HG03103 (cell line): ENCODE results near the gene ELK3.

Experiments
- ATAC-seq: cut with Tn5 transposase; IDR thresholded peaks from one replicate; pipeline ENCODE4 v1.9.1; 2021; ENCODE audit warnings: low read depth; ENCODE audit not compliant: unreplicated experiment

ELK3 gene

DNA sequence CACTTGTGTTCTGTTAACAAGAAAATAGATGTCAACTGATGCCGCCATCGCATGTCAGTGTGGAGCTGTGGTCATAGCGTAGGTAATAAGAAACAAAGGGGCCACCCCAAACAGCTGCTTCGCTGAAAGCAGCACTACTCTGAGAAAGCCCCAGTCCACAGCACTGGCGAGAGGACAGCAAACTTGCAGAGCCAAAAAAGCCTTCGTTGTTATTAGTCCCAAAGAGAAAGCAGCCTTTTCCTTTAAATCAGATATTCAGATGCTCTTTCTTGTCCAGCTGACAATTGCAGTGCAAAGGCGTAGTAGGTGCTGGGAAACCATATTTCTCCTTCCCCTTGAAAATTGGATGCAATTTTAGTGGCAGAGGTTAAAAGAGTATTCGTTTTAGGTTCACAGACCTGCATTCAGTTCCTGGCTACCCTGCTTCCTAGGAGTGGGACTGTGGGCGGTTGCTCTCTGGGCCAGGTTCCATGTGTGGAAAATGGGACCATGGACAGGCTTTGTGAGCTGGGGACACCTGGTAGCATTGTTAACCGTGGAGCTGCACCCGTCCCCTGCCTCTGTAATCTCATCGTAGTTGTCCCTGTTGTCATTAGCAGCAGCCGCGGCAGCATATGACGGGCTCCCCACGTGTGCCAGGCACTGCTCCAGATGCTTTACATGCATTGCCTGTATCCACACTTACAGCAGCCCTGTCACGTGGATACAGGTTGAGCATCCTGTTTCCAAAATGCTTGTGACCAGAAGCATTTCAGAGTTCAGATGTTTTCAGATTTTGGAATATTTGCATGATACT is 54.2 kb downstream of the ELK3 start:
- ATAC-seq, result no peak

DNA sequence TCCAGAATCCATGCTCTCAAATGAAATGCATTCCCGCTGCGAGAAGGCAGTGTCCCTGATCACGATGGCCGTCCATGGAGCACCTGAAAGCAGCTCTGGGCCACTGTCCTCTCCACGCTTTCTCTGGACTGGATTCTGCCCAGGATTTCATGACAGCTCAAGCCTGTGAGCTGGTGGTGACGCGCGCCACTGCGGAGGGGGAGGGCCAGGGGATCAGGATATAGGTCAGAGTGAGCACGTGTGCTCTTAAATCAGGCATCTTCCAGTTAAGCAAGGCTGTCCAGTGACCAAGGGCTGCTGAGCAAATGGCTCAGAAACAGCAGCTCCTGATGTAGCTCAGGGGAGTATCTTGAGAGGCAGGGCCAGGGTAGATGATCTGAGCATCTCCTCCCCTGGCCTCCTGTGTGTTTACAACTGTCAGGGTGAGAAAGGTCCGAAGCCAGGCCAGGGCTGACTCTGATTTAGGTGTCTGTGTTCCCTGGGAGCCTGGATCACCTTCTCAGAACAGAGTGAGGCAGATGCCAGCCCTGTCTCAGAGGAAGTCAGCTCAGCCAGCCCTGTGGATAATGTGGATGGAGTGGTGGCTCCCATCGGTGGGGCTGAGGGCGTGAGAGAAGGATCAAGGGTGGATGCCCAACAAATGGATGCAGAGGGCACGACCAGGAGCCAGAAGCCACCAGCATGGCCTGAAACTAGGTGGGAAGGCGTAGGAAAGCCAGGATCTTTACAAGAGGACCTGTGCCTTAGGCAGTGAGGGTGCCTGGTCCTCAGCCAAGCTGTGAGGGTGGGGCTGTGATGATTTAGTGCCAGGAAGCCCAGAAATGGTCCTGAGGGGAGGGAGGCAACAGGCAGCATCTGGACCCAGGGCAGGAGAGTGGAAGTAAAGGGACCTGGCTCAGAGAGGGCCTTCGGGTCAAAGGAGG is 55.3 kb downstream of the ELK3 start:
- no peak for ATAC-seq

DNA sequence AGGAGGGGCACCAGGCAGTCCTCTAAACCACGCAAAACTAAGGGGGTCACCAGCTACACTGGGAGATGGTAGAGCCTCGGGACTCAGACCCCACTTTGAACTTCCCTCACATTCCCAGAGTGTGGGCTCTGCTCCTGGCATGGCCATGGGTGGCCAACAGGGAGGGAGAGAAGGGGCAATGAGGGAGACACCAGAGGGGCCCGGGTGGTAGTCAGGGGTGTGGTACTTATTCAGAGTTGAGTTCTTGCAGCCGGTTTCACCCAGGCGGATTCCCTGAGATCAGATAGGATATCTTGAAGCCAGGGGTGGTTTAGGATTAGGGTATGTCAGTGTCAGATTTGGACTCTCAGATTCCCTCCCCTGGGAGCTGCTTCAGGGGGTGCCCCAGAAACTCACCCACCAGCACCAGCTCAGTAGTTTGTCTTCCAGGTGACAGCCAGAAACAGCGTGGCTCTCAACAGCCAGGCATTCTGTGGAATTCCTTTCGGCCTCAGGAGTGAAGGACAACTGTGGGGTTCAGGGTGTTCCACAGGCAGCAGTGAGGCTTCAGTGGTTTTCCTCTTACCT is 56.0 kb downstream of the ELK3 start:
- ATAC-seq, result no peak

DNA sequence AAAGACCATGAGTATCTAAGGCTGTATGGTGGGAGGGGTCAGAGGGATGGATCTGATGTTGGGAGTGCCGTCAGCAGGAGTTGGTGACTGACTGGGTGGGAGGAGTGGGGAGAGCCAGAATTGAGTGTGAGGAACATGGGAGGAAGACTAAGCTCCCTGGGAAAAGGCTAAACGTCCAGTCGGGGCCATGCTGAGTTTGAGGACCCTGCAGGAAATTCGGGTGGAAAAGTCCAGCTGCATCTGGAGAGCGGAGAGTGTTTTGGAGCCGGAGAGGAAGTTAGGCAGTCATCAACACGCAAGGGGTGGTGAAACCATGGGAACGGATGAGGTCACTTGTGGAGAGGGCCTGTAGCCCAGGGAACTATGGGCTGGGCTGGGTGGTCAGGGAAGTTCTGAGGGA is 60.9 kb downstream of the ELK3 start:
- no peak for ATAC-seq

DNA sequence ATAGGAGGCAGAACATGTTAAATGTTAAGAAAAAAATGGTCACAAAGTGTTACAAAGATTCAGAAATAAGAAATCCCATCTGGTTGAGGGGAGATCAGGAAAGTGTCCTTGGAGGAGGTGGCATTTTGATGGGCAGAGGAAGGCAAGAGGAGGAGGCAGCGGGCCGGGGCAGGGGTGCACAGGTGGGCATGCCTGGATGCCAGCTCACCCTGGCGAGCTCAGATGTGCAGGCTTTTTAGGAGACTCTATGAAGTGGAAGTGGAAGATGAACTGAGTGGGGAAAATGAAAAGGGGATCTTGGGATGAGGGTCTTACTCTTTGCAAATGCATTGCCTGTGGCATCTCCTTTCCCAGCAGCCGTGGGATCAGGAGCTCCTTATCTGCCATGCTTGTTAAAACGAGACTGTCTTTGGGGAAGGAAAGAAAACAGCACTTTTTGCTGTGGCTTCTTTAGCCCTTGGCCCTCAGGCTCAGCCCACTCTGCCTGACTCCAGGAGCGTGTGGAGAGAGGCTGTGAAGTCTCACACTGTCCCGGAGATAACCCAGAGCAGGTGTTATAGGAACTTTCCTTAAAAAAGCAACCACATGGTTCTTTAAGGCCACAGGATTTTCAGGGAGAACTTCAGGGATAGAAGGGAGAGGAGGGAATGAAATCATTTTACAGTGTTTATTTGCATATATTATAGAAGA is 62.6 kb downstream of the ELK3 start:
- no peak for ATAC-seq

DNA sequence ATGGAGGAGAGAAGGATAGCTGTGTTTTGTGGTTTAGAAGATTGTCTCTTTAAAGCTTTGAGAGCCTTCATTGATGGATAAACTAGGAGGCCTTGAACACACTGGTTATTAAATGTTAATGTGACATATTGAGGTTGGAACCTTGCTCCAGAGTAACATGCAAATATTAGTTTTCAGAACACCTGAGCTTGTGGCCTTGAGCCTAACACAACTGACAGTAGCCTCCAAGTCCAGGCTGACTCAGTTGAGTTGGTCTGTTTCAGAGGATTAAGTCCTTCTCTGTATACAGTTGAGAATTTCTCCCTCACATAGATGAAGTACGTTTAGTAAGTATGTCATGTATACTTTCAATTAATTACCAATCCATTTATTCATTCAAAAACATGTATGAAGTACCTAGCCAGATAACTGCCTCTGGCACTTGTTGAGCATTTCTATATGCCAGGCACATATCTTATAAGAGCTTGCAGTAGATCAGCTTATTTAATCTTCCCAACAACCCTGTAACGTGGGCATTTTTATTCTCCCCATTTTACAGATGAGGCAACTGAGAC is 63.5 kb downstream of the ELK3 start:
- ATAC-seq, result no peak

DNA sequence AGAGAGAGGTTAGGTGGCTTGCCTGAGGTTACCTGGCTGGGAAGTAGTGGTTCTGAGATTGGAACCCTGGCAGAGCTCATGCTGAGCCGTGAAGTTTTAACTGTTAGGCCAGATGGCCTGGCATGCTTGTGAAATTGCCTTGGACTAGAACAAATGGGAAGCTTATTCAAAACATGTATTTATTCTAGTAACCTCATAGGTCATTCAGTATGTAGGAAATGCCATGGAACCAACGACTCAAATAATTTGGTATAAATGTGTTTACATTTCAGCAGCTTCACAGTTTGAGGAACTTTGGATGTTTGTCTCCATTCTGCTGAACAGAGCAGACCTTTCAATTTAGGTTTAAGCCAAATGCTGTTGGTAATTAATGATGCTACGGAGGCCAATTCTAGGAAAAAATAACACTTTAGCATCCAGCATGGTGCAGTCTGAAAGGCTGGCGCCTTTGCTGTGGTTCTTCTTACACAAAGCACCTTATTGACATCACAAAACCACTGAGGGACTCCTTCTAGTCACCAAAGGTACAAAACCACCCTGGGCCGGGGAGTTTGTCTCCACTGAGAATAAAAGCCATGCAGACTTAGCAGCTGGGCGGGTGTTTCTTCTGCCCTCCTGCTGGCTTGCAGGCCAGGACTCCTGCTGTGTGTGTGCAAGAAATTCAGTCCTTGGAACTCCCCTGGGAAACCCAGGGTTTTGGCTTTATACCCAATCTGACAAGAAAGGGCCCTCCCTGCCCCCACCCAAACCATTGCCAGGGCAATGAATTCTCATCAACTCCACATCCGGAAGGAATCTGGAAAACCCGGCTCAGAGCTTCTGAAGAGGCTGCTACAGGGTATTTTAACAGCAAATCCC is 64.2 kb downstream of the ELK3 start:
- no peak for ATAC-seq

DNA sequence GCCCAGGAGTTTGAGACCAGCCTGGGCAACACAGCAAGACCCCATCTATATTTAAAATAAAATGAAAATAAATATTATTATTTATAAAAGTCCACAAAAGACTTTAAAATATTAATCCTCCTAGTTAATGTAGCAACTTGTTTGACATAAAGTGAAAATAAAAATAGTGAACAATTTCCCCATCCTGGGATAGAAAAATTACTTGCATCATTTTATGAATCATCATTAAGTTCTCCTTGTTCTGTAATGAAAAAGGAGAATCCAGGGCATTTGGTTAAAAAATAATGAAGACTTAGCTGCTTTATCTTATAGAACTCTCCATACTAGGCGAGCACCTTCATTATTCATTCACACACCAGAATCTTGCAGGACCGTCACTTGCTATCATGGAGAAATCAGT is 66.1 kb downstream of the ELK3 start:
- no peak for ATAC-seq

DNA sequence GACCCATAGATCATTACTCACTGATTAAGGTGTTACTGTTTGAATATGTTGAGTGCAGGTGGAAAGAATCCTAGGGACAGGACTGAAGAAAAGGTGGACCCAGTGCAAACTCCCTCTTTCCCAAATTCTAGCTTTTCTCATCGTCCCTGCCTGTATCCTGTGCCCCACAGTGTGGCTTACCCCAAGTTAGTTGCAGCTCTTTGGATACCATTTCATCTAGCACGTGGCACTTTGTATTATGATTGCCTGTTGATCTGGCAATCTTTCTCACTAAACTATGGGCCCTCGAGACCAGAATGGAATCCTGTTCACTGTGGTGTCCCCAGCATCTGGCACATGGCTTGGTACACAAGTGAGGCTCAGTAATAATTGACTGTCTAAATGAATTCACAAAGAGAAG is 66.5 kb downstream of the ELK3 start:
- no peak for ATAC-seq

DNA sequence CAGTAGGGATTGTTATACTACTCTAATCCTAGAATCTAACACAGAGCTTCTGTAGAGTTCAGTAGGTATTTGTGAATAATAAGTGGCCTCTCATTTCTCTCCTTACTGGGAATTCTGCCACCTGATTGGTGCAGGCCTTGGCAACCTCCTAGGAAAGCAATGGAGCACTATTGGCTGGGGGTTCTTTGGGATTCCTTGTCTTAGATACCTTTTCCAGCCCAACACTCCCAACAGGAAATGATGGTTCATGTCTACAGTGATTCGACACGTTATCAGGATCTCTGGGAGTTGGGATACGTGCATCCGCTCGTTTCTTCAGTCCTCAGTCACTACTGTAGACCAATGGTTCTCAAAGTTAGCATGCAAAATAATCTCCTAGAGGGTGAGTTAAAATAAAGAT is 67.4 kb downstream of the ELK3 start:
- no peak for ATAC-seq

DNA sequence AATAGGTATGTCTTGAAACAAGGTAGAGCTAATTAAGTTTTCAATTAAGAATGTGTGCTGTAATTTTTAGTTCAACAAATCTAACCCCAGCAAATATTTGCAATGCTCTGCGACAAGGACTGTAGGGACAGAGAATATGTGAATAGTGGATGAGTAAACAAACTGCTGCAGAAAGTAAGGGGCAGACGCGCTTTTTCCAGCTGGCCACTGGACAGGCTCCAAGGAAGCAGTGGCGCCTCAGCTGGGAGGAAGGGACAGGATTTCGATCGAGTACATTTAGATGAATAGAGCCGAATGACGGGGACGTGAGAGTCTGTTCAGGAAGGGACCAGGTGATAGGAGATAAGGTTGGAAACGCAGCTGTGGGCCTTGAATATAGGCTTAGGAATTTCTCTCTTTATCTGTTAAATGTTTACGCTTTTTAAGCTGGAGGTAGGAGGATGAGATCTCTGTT is 69.3 kb downstream of the ELK3 start:
- no peak for ATAC-seq

DNA sequence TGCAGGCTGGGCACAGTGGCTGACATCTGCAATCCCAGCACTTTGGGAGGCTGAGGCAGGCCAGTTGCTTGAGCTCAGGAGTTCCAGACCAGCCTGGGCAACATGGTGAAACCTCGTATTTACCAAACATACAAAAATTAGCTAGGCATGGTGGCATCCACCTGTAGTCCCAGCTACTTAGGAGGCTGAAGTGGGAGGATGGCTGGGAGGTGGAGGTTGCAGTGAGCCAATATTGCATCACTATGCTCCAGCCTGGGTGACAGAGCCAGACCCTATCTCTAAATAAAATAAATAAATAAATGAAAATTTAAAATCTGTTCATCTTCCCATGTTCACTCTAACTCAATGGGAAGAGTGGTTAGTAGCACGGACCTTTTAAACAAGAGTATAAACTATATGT is 71.2 kb downstream of the ELK3 start:
- no peak for ATAC-seq

DNA sequence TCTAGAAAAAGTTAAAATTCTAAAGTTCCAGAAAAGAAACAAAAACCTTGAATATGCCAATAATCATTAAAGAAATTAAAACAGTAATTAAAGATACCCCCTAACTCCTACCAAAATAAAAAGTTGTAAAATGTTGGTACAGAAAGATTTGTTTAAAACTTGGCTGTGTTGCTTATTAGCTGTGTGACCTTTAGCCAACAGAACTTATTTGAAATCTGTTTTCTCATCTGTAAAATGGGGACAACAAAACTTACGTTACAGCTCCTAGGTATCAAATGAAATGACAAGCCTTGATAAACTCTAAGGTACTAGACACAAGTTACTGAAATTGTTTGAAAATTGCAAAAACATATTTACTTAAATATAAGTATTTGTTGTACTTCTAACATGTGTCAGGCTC is 71.7 kb downstream of the ELK3 start:
- ATAC-seq, result no peak

DNA sequence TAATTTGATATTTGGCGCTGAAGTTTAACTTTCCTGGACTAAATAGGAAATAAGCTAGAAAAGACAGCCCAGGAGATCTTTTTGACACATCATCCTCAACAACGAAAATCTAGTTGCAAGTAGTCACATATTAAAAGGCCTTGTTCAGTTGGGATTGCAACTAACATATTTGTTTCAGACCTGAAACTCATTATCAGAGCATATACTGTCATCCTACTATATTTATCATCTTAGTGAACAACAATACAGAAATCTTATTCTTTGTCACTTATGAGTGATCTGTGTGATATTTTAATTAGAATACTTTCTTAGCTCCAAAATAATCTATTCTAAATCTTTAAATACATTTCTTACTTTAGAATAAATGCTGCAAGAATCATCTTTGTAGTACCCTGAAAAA is 72.1 kb downstream of the ELK3 start:
- no peak for ATAC-seq

DNA sequence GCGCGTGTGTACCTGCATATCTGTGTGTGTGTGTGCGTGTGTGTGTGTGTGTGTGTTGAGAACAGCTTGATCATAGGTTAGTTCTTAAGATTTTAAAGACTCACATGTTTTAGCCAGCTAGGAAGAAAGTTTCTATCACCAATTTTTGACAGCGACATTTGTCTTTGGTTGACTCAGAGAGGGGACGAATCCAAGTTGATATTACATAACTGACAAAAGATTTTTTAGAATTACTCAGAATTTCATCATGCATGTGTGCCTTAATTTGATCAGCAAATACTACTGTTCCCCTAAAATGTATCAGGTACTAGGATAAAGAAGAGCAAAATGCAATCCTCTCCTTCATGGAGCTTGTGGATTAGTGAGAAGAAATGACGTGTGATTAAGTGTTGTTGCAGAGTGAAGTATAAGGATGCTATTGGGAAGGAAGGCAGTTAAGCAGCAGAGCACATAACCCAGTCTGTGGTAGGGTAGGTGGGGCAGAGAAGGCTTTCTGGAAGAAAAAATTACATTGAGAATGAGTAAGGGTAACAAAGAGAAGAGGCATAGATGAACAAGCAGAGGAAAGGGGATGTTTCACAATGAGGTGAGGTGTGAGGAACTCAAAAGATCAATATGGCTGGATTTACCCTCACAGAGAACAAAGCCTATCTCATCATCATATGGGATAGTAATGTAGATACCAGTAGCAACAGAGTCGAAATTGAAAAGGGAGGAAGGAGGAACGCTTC is 77.5 kb downstream of the ELK3 start:
- ATAC-seq, result no peak

DNA sequence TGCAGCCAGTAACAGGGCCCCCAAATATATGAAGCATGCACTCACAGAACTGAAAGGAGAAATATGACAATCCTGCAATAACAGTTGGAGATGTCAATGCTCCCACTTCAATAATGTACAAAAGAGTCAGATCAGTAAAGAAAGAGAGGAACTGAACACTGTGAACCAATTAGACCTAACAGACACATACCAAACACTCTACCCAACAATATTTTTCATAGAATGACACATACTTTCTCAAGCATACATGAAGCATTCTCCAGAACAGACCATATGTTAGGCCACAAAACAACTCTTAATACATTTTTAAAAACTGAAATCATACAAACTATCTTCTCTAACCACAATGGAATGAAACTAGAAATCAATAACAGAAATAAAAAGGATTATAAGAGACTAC is 80.2 kb downstream of the ELK3 start:
- ATAC-seq, result peak; percentile 75

DNA sequence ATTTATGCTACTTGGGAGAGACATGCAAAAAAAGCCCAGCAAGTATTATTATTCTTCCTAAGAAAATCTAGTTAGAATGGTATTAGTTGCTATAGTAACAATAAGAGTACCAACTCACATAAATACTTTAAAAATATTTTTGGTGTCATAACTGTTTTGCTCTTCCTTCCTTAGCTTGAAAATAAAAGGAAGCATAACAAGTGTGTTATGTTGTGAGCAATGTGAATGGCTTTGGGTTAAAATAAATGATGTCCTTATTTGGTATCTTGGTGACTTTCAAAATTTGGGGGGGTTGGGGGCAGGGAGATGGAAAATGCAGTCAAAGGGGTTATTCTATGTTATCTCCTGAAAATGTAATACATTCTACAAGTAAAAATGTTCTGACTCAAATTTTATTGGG is 91.0 kb downstream of the ELK3 start:
- ATAC-seq, result no peak

DNA sequence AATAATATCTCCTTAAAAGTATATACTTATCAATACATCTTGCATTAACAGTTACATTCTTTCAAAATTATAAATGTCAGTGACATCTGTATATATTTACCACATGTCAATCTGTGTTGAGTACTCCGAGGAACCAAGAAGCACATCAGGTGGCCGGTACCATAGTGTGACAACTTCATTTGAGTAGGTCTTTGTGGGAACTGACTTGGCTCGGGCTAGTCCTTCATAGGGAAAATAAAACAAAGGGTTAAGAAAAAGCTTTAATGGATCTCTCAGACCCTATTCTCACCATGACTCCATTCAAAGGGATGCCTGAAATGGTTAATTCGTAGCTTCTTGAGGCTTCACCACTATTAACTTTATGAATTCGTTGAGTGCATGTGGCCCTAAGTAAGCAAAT is 94.9 kb downstream of the ELK3 start:
- no peak for ATAC-seq

DNA sequence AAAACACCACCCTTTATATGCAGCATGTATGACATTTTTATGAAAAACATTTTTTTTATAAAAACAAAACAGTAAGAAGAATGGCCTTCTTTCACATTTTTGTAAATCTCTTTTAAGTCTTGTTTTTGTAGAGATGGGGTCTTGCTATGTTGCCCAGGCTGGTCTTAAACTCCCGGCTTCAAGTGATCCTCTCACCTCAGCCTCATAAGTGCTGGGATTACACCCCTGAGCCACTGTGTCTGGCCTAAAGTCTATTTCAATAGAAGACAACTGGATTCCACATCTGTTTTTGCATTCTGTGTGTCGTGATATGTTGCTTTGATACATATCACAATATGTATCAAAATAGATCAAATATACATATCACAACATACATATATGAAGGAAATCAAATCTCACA is 98.9 kb downstream of the ELK3 start:
- no peak for ATAC-seq
